Type B pancreatic cell (in vitro differentiated cells): Measurements from ENCODE around the gene LRBA. TPM values are rescaled to one million over a fixed set of nuclear protein-coding genes. Genes with fewer than 3 reads are reported as not detected.
A peak's percentile ranks its signal among the peaks of the same experiment; 100 is the strongest.

Experiments
- DNase-seq: peaks from one replicate; pipeline ENCODE4 v3.0.0; 2021; ENCODE audit warnings: mixed read lengths; ENCODE audit not compliant: unreplicated experiment; ENCODE audit errors: extremely low spot score
- H3K27ac Mint-ChIP-seq: 2 replicates; pipeline ENCODE4 v1.8.0; 2021; ENCODE audit warnings: mild to moderate bottlenecking, mixed read lengths
- H3K27me3 Mint-ChIP-seq: 2 replicates; pipeline ENCODE4 v1.8.0; 2021; ENCODE audit warnings: mixed read lengths
- H3K36me3 Mint-ChIP-seq: 2 replicates; pipeline ENCODE4 v1.8.0; 2021; ENCODE audit warnings: mixed read lengths
- H3K4me1 Mint-ChIP-seq: one replicate; pipeline ENCODE4 v1.8.0; 2021; ENCODE audit warnings: mixed read lengths; ENCODE audit not compliant: unreplicated experiment
- H3K4me3 Mint-ChIP-seq: 2 replicates; pipeline ENCODE4 v1.8.0; 2021; ENCODE audit warnings: mild to moderate bottlenecking, mixed read lengths
- H3K9me3 Mint-ChIP-seq: 2 replicates; pipeline ENCODE4 v1.8.0; 2021; ENCODE audit warnings: mixed read lengths
- CTCF ChIP-seq: fragments of 200-600 bp; sonication (generic); conservative IDR thresholded peaks from 2 replicates; pipeline ENCODE4 v1.5.0; 2021; ENCODE audit warnings: antibody characterized with exemption, mild to moderate bottlenecking
- total RNA-seq: library from RNA; stranded (reverse); gene quantifications from 2 replicates; pipeline ENCODE4 v1.2.1, GENCODE V29; 2021; ENCODE audit warnings: low replicate concordance

LRBA gene
- total RNA-seq, 1 donor from 2014 or later, result 64.5 TPM

- no peak overlapping the region for H3K4me3 Mint-ChIP-seq
- H3K9me3 Mint-ChIP-seq, result no peaks in the 10 kb centered on the region
- H3K4me1 Mint-ChIP-seq, result peaks cover 18% of the 10 kb centered on the region
- H3K36me3 Mint-ChIP-seq, result peaks cover 5% of the 10 kb centered on the region
- H3K27me3 Mint-ChIP-seq, result no peaks in the 10 kb centered on the region
- DNase-seq, result no peak
- no peak for TF ChIP-seq CTCF
- H3K27ac Mint-ChIP-seq, result no peak overlapping the region
Measured at GRCh38 chr4:150302553-150302952, 712.5 kb downstream of the LRBA start.

- Mint-ChIP-seq H3K36me3 (peaks cover 5% of the 10 kb centered on the region), H3K4me1 (peaks cover 11% of the 10 kb centered on the region), H3K27ac (no peak overlapping the region), H3K4me3 (no peak overlapping the region), H3K9me3 (no peaks in the 10 kb centered on the region), H3K27me3 (no peaks in the 10 kb centered on the region)
- no peak for DNase-seq
- TF ChIP-seq CTCF, result no peak
Measured at GRCh38 chr4:150299816-150300215, 715.3 kb downstream of the LRBA start.

GRCh38 chr4:150297861-150298474, 717.1 kb downstream of the LRBA start:
- peaks cover 7% of the 10 kb centered on the region for H3K36me3 Mint-ChIP-seq
- DNase-seq, result no peak
- H3K27me3 Mint-ChIP-seq, result no peaks in the 10 kb centered on the region
- H3K4me3 Mint-ChIP-seq, result no peak overlapping the region
- TF ChIP-seq CTCF, result peak; percentile 85
- no peaks in the 10 kb centered on the region for H3K9me3 Mint-ChIP-seq
- H3K4me1 Mint-ChIP-seq, result peaks cover 8% of the 10 kb centered on the region
- peak overlapping the region; percentile 22 for H3K27ac Mint-ChIP-seq

- H3K4me3 Mint-ChIP-seq, result no peak overlapping the region
- TF ChIP-seq CTCF, result no peak
- peaks cover 11% of the 10 kb centered on the region for H3K4me1 Mint-ChIP-seq
- no peaks in the 10 kb centered on the region for H3K9me3 Mint-ChIP-seq
- no peak for DNase-seq
- H3K27ac Mint-ChIP-seq, result no peak overlapping the region
- peaks cover 23% of the 10 kb centered on the region for H3K36me3 Mint-ChIP-seq
- no peaks in the 10 kb centered on the region for H3K27me3 Mint-ChIP-seq
Measured at GRCh38 chr4:150289881-150290280, 725.2 kb downstream of the LRBA start.

GRCh38 chr4:150289198-150289597, 725.9 kb downstream of the LRBA start:
- DNase-seq, result no peak
- Mint-ChIP-seq H3K4me1 (peaks cover 11% of the 10 kb centered on the region), H3K27me3 (no peaks in the 10 kb centered on the region), H3K9me3 (no peaks in the 10 kb centered on the region), H3K36me3 (peaks cover 23% of the 10 kb centered on the region), H3K4me3 (no peak overlapping the region), H3K27ac (no peak overlapping the region)
- TF ChIP-seq CTCF, result no peak

GRCh38 chr4:150286656-150287055, 728.4 kb downstream of the LRBA start:
- H3K4me3 Mint-ChIP-seq, result no peak overlapping the region
- peaks cover 31% of the 10 kb centered on the region for H3K36me3 Mint-ChIP-seq
- no peaks in the 10 kb centered on the region for H3K9me3 Mint-ChIP-seq
- no peaks in the 10 kb centered on the region for H3K27me3 Mint-ChIP-seq
- DNase-seq, result no peak
- peaks cover 21% of the 10 kb centered on the region for H3K4me1 Mint-ChIP-seq
- TF ChIP-seq CTCF, result no peak
- no peak overlapping the region for H3K27ac Mint-ChIP-seq
